Nephron progenitor cell (in vitro differentiated cells): ENCODE data around the gene MT3.
"Not testable (repeated sequence)": the region's sequence is repeated elsewhere in the genome, so short reads cannot be mapped to it uniquely, and the experiment has no call there.

Experiments
- DNase-seq: peaks from one replicate; pipeline ENCODE4 v3.0.0; 2021
- H3K27ac Mint-ChIP-seq: 2 replicates; pipeline ENCODE4 v1.8.0; 2021; ENCODE audit warnings: mild to moderate bottlenecking, moderate library complexity, mixed read lengths
- H3K27me3 Mint-ChIP-seq: 2 replicates; pipeline ENCODE4 v1.8.0; 2021; ENCODE audit warnings: mild to moderate bottlenecking, low read depth, mixed read lengths; ENCODE audit not compliant: poor library complexity
- H3K36me3 Mint-ChIP-seq: 2 replicates; pipeline ENCODE4 v1.8.0; 2021; ENCODE audit warnings: low read depth, mixed read lengths
- H3K4me1 Mint-ChIP-seq: 2 replicates; pipeline ENCODE4 v1.8.0; 2021; ENCODE audit warnings: mixed read lengths
- H3K4me3 Mint-ChIP-seq: 2 replicates; pipeline ENCODE4 v1.8.0; 2021; ENCODE audit warnings: mild to moderate bottlenecking, moderate library complexity, mixed read lengths
- H3K9me3 Mint-ChIP-seq: 2 replicates; pipeline ENCODE4 v1.8.0; 2021; ENCODE audit warnings: mild to moderate bottlenecking, moderate library complexity, mixed read lengths
- TF ChIP-seq, protein P1 (sequence below): fragments of 200-600 bp; sonication (generic); IDR thresholded peaks from 2 replicates; pipeline ENCODE4 v1.5.0; 2021; ENCODE audit warnings: antibody characterized with exemption

The MT3 gene

DNA sequence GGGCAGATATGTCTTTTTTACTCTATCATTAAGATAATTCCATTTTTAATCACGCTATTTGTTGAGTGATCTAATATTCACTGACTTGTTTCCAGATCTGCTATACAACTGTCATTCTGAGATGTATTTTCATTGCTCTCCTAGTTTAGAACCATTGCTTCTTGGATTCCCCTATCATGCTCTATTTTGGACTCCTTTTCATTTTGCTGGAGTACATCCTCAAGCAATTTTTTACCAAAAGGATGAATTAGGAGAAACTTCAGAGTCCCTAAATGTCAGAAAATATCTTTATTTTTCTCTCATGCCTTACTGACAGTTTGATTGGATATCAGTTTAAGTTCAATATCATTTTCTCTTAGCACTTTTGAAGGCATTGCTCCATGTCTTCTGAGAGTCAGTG is 14.7 kb upstream of the MT3 start:
- TF ChIP-seq, protein P1, sequence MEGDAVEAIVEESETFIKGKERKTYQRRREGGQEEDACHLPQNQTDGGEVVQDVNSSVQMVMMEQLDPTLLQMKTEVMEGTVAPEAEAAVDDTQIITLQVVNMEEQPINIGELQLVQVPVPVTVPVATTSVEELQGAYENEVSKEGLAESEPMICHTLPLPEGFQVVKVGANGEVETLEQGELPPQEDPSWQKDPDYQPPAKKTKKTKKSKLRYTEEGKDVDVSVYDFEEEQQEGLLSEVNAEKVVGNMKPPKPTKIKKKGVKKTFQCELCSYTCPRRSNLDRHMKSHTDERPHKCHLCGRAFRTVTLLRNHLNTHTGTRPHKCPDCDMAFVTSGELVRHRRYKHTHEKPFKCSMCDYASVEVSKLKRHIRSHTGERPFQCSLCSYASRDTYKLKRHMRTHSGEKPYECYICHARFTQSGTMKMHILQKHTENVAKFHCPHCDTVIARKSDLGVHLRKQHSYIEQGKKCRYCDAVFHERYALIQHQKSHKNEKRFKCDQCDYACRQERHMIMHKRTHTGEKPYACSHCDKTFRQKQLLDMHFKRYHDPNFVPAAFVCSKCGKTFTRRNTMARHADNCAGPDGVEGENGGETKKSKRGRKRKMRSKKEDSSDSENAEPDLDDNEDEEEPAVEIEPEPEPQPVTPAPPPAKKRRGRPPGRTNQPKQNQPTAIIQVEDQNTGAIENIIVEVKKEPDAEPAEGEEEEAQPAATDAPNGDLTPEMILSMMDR = no peak
- no peak overlapping the region for H3K4me3 Mint-ChIP-seq
- peaks cover 29% of the 10 kb centered on the region for H3K27me3 Mint-ChIP-seq
- H3K36me3 Mint-ChIP-seq = peaks cover 9% of the 10 kb centered on the region
- peaks cover 35% of the 10 kb centered on the region for H3K9me3 Mint-ChIP-seq
- no peaks in the 10 kb centered on the region for H3K4me1 Mint-ChIP-seq
- H3K27ac Mint-ChIP-seq = no peak overlapping the region
- DNase-seq = no peak

DNA sequence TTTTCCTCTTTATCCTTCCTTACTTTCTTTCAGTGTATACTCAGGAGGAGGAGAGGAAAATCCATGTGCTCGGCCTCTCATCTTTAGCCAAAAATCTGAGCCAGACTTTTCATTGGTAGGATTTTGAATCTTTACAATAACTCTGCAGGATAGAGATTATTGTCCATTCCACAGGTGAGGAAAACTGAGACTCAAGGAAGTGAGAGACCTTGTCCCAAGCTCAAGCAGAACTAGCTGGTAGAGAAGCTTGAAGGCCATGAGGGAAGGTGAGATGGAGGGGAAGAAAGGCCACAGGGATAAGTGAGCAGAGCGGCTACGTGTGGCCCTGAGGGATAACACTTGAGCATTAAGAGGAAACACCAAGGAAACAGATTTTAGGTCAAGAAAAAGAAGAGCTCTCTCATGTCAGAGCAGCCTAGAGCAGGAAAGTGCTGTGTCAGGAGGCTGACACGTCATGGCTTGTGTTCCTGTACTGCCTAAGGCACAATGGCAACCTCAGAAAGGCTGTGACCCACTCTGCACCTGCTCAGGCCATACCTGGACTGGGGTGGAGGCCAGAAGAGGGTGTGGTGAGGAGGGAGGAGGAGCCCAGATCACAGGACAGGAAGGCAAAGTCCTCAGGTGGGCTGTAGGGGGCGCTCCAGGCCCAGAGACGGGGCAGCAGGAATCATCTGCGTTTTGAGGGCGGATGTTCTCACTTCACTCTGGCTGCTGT is 12.6 kb upstream of the MT3 start:
- H3K27me3 Mint-ChIP-seq = peaks cover 26% of the 10 kb centered on the region
- H3K36me3 Mint-ChIP-seq = peaks cover 9% of the 10 kb centered on the region
- TF ChIP-seq, protein P1 = peak; percentile 48
- peak; percentile 63 for DNase-seq
- H3K4me3 Mint-ChIP-seq = no peak overlapping the region
- H3K27ac Mint-ChIP-seq = no peak overlapping the region
- H3K4me1 Mint-ChIP-seq = no peaks in the 10 kb centered on the region
- H3K9me3 Mint-ChIP-seq = peaks cover 35% of the 10 kb centered on the region

DNA sequence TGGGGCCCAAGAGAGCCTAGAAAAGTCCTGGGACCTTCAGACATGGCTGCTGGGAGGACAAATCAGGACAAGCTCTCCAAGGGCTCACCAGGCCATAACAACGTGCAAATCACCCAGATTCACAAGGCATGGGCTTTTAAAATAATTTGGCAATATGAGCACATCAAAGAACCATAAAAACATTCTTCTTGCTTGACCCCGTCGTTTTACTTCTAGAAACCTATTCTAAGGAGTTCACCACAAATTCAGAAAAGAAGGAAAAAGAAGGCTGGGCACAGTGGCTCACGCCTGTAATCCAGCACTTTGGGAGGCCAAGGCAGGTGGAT is 12.1 kb upstream of the MT3 start:
- peaks cover 9% of the 10 kb centered on the region for H3K36me3 Mint-ChIP-seq
- TF ChIP-seq, protein P1 = no peak
- peaks cover 31% of the 10 kb centered on the region for H3K27me3 Mint-ChIP-seq
- H3K27ac Mint-ChIP-seq = no peak overlapping the region
- DNase-seq = no peak
- no peaks in the 10 kb centered on the region for H3K4me1 Mint-ChIP-seq
- no peak overlapping the region for H3K4me3 Mint-ChIP-seq
- H3K9me3 Mint-ChIP-seq = peaks cover 35% of the 10 kb centered on the region

DNA sequence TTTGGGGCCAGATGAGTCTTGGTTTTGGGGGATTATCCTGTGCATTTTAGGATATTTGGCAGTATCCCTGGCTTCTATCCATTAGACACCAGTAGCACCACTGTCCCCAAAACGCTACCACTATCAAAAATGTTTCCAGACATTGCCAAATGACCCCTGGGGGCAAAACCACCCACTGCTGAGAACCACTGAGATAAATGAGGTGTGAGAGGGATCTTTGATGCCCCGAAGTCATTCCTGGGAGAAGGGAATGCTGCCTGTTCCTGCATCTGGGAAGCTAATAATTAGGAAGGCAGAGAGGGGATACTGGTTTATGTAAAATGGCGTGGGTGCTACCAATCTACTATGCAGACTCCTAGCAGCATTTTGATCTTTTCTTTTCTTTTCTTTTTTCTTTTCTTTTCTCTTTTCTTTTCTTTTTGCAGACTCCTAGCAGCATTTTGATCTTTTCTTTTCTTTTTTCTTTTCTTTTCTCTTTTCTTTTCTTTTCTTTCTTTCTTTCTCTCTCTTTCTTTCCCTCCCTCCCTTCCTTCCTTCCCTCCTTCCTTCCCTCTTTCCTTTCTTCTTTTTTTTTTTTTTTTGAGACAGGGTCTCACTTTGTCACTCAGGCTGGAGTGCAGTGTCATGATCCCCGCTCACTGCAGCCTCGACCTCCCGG is 8.8 kb upstream of the MT3 start:
- TF ChIP-seq, protein P1 = no peak
- no peak for DNase-seq
- Mint-ChIP-seq H3K4me3 (no peak overlapping the region), H3K4me1 (no peaks in the 10 kb centered on the region), H3K9me3 (peaks cover 14% of the 10 kb centered on the region), H3K27me3 (peaks cover 55% of the 10 kb centered on the region), H3K36me3 (peaks cover 4% of the 10 kb centered on the region), H3K27ac (no peak overlapping the region)

DNA sequence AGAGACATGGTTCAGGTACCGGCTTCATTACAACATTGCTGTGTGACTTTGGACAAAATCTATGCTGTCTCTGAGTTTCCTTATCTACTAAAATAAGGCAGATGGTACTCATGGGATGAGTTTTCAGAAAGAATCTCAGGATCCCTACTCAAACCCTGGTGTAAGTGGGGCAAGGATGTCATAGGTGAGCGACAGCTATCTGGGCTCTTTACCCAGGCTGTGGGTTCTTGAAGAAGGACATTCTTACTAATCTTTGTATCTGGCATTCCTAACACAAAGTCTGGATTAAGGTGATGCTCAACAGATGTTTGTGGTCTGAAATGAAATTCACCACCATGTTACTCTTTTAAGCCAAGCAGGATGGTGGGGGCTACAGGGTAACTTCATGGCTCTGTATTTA is 6.4 kb upstream of the MT3 start:
- H3K4me3 Mint-ChIP-seq = not testable (repeated sequence)
- peaks cover 78% of the 10 kb centered on the region for H3K27me3 Mint-ChIP-seq

DNA sequence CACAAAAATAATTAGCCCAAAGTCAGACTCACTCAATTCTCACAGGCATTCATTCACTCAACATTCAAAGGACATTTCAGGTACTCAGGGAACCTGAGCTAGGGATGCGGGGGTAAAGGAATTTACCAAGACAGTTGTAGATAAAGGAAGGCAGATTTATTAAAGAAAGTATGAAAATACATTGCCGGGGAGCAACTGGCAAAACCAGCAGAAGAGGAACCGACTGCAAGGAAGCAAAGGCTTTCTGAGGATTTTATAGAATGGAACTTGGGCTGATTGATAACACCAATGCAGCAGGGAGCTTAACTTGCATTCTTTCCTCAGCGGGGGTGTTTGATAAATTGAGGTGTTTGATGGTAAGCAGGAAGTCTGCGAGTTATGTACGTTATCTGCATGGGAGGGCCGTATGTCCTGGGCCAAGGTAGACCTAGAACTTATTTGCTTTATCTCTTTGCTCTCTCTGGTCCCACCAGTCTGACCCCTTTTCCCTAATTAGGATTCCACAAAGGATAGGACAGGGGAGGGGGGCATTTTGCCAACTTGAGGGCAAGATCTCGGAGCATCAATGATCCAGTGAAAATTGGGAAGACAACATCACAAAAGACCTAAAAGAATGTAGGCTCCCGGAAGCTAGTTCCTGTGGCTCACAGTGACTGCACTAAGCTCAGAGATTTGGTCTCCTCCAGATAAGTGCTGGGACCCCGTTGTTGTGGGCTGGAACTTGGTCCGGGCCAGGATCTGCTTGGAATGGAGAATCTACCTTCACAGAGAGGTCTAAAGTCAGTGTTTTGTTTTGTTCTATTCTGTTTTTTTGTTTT is 5.8 kb upstream of the MT3 start:
- H3K27me3 Mint-ChIP-seq = peaks cover 84% of the 10 kb centered on the region
- no peak for DNase-seq
- no peak overlapping the region for H3K4me3 Mint-ChIP-seq

More for the DNA sequence above, 6.4 kb upstream of the MT3 start:
- H3K27ac Mint-ChIP-seq, H3K36me3 Mint-ChIP-seq, H3K4me1 Mint-ChIP-seq, DNase-seq, H3K9me3 Mint-ChIP-seq: not testable (repeated sequence)

More for the DNA sequence above, 5.8 kb upstream of the MT3 start:
- TF ChIP-seq, protein P1 = no peak
- Mint-ChIP-seq H3K27ac (no peak overlapping the region), H3K9me3 (no peaks in the 10 kb centered on the region), H3K4me1 (no peaks in the 10 kb centered on the region), H3K36me3 (no peaks in the 10 kb centered on the region)
